Left ventricle myocardium inferior (tissue), 1 donor: ENCODE data around the gene SLC6A7. TPM values are rescaled to one million over a fixed set of nuclear protein-coding genes. Genes with fewer than 3 reads are reported as not detected.

Experiments
- DNase-seq: peaks from one replicate; pipeline ENCODE4 v3.0.0-alpha.2; 2020
- H3K27ac ChIP-seq: fragments of 200-600 bp; replicated peaks from 2 replicates; pipeline ENCODE4 v1.8.0; 2021
- H3K27me3 ChIP-seq: fragments of 200-600 bp; 2 replicates; pipeline ENCODE4 v1.8.0; 2021; ENCODE audit warnings: low read depth
- H3K36me3 ChIP-seq: fragments of 200-600 bp; 2 replicates; pipeline ENCODE4 v1.8.0; 2021
- H3K4me1 ChIP-seq: fragments of 200-600 bp; 2 replicates; pipeline ENCODE4 v1.8.0; 2021
- H3K4me3 ChIP-seq: fragments of 200-600 bp; 2 replicates; pipeline ENCODE4 v1.8.0; 2021; ENCODE audit warnings: mild to moderate bottlenecking, moderate library complexity
- H3K9me3 ChIP-seq: fragments of 200-600 bp; replicated peaks from 2 replicates; pipeline ENCODE4 v1.8.0; 2021
- CTCF ChIP-seq: fragments of 200-600 bp; IDR thresholded peaks from 2 replicates; pipeline ENCODE4 v1.8.0; 2021; ENCODE audit warnings: antibody characterized with exemption, mild to moderate bottlenecking, borderline replicate concordance
- intact Hi-C: fragments of 100-400 bp; cut with micrococcal nuclease; formaldehyde crosslinking; loops from one replicate; pipeline ENCODE4 v1.11.0; 2022
- total RNA-seq: library from RNA; stranded (reverse); fragmentation: NEBNext Ultra II Directional; extraction: Animal tissue kit (Norgen Biotek cat#: 25700); gene quantifications from one replicate; pipeline ENCODE4 v1.2.1, GENCODE V29; 2021
- donor health status: DM: no; HTN: yes; CAD: no; lungs with severe emphysema.

The SLC6A7 gene
- total RNA-seq, 1 donor from 2014 or later: not detected

- Histone ChIP-seq H3K4me3 (no peak overlapping the region), H3K36me3 (no peaks in the 10 kb centered on the region), H3K27ac (no peak overlapping the region), H3K4me1 (peaks cover 25% of the 10 kb centered on the region), H3K27me3 (peaks cover 35% of the 10 kb centered on the region), H3K9me3 (no peaks in the 10 kb centered on the region)
- no peak for DNase-seq
- intact Hi-C loops: no loop called here
- no peak for TF ChIP-seq CTCF
These were observed 21.0 kb upstream of the SLC6A7 start for GRCh38 chr5:150168864-150169263.

GRCh38 chr5:150172145-150172544 lies 17.7 kb upstream of the SLC6A7 start:
- Histone ChIP-seq H3K4me1 (peaks cover 10% of the 10 kb centered on the region), H3K36me3 (no peaks in the 10 kb centered on the region), H3K27me3 (peaks cover 23% of the 10 kb centered on the region), H3K9me3 (no peaks in the 10 kb centered on the region), H3K27ac (no peak overlapping the region), H3K4me3 (no peak overlapping the region)
- intact Hi-C loops: no loop called here
- TF ChIP-seq CTCF: no peak
- no peak for DNase-seq

- no peak for DNase-seq
- no peak for TF ChIP-seq CTCF
- H3K4me1 ChIP-seq: peaks cover 10% of the 10 kb centered on the region
- H3K27me3 ChIP-seq: peaks cover 19% of the 10 kb centered on the region
- H3K9me3 ChIP-seq: no peaks in the 10 kb centered on the region
- intact Hi-C loops: no loop called here
- no peaks in the 10 kb centered on the region for H3K36me3 ChIP-seq
- H3K27ac ChIP-seq: no peak overlapping the region
- H3K4me3 ChIP-seq: no peak overlapping the region
These were observed 17.3 kb upstream of the SLC6A7 start for GRCh38 chr5:150172556-150172955.

GRCh38 chr5:150173161-150173560 lies 16.7 kb upstream of the SLC6A7 start:
- Histone ChIP-seq H3K27ac (no peak overlapping the region), H3K27me3 (peaks cover 13% of the 10 kb centered on the region), H3K4me1 (peaks cover 10% of the 10 kb centered on the region), H3K9me3 (no peaks in the 10 kb centered on the region), H3K36me3 (no peaks in the 10 kb centered on the region), H3K4me3 (no peak overlapping the region)
- intact Hi-C loops: no loop called here
- no peak for TF ChIP-seq CTCF
- no peak for DNase-seq

- H3K36me3 ChIP-seq: no peaks in the 10 kb centered on the region
- H3K9me3 ChIP-seq: no peaks in the 10 kb centered on the region
- no peak overlapping the region for H3K4me3 ChIP-seq
- H3K27ac ChIP-seq: no peak overlapping the region
- intact Hi-C loops: no loop called here
- peaks cover 2% of the 10 kb centered on the region for H3K4me1 ChIP-seq
- TF ChIP-seq CTCF: no peak
- DNase-seq: no peak
- peaks cover 11% of the 10 kb centered on the region for H3K27me3 ChIP-seq
These were observed 15.6 kb upstream of the SLC6A7 start for GRCh38 chr5:150174285-150174684.

- H3K27ac ChIP-seq: no peak overlapping the region
- no peak overlapping the region for H3K4me3 ChIP-seq
- TF ChIP-seq CTCF: no peak
- H3K4me1 ChIP-seq: peaks cover 5% of the 10 kb centered on the region
- H3K9me3 ChIP-seq: no peaks in the 10 kb centered on the region
- intact Hi-C loops: no loop called here
- DNase-seq: no peak
- peaks cover 7% of the 10 kb centered on the region for H3K27me3 ChIP-seq
- H3K36me3 ChIP-seq: no peaks in the 10 kb centered on the region
These were observed 14.8 kb upstream of the SLC6A7 start for GRCh38 chr5:150175076-150175475.
